Peyer's patch (tissue), 4 donors: ENCODE measurements around the gene CDON.

Experiments used
- POLR2A ChIP-seq, 2 donors: fragments of 450-650 bp; IDR thresholded peaks; one replicate each; pipeline ENCODE4 v1.5.1; 2017; ENCODE audit warnings: antibody characterized with exemption in 2 of 2, mild to moderate bottlenecking in 2 of 2, moderate library complexity in 2 of 2
- TF ChIP-seq, protein P1 (sequence below), 6 experiments: fragments of 450-650 bp in 4 of 6; fragments of 200-600 bp in 2 of 6; sonication (generic) in 1 of 6; IDR thresholded peaks; one replicate each; pipeline ENCODE4 v1.5.1; 2017 to 2019; ENCODE audit warnings: antibody characterized with exemption in 6 of 6, mild to moderate bottlenecking in 3 of 6, moderate library complexity in 1 of 6

DNA sequence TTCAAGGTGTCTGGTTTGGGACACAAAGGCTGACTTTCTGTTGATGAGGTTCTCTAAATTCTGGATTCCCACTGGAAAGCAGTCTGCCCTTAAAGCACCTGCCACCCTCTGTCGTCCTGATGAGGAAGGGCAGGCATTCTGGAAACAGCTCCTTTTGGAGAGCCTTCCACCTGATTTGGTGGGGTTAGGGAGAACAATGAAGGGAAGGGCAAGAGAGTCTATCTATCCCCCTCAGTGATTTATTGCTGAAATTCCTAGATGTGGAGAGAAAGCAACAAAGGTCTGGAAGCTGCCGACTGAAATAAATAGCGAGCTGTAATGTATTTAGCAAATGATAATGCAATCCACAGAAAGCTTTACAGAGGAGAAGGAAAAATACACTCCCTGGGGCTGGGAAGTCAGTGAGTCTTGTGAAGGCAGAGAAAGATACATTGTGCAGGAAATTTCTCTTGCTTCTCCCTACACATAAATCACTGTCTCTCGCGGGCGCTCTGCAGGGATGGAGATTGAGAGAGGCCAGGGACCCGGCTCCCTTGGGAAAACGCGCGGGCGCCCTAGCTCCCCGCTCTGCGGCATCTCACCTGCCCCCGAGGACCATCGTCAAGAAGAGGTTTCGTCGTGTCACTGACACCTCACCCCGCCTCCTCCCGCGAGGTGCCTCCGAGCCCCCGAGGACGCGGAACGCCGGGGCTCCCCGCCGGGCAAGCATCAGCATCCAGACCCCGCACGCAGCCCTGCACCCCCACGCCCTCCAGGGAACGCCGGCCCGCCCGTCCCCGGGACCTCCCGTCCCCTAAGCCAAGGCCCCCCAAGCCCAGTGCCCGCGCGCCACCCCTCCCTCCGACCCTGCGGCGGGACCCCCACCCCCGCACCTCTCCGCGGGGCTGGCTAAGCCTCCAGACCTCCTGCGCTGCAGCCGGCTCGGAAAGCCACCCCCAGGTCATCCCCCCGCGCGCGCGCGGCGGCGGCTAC lies 673 bp downstream of the CDON start:
- TF ChIP-seq, protein P1, sequence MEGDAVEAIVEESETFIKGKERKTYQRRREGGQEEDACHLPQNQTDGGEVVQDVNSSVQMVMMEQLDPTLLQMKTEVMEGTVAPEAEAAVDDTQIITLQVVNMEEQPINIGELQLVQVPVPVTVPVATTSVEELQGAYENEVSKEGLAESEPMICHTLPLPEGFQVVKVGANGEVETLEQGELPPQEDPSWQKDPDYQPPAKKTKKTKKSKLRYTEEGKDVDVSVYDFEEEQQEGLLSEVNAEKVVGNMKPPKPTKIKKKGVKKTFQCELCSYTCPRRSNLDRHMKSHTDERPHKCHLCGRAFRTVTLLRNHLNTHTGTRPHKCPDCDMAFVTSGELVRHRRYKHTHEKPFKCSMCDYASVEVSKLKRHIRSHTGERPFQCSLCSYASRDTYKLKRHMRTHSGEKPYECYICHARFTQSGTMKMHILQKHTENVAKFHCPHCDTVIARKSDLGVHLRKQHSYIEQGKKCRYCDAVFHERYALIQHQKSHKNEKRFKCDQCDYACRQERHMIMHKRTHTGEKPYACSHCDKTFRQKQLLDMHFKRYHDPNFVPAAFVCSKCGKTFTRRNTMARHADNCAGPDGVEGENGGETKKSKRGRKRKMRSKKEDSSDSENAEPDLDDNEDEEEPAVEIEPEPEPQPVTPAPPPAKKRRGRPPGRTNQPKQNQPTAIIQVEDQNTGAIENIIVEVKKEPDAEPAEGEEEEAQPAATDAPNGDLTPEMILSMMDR (IDR thresholded peaks at IDR 0.05) = peak in 3 of 6 experiments; percentile 50 to 52 (median 52)
- no peak for TF ChIP-seq POLR2A (IDR thresholded peaks at IDR 0.05)
